IPS-18a (cell line): ENCODE data around the gene FSIP1.
"Not testable (repeated sequence)": the region's sequence is repeated elsewhere in the genome, so short reads cannot be mapped to it uniquely, and the experiment has no call there.

Experiments used
- H3K27ac ChIP-seq: one replicate; pipeline ENCODE4 v1.5.1; 2013; ENCODE audit warnings: low read length
- H3K27me3 ChIP-seq: one replicate; pipeline ENCODE4 v1.6.1; 2013; ENCODE audit warnings: mild to moderate bottlenecking, low read length; ENCODE audit not compliant: control insufficient read depth, insufficient read depth
- H3K36me3 ChIP-seq: one replicate; pipeline ENCODE4 v1.6.1; 2013; ENCODE audit warnings: low read depth, low read length; ENCODE audit not compliant: control insufficient read depth
- H3K4me1 ChIP-seq: one replicate; pipeline ENCODE4 v1.6.1; 2013; ENCODE audit warnings: low read depth, low read length; ENCODE audit not compliant: control insufficient read depth
- H3K4me3 ChIP-seq: one replicate; pipeline ENCODE4 v1.5.1; 2013; ENCODE audit warnings: low read length
- H3K9ac ChIP-seq: one replicate; pipeline ENCODE4 v1.6.1; 2013; ENCODE audit warnings: mild to moderate bottlenecking, low read length, moderate library complexity
- H3K9me3 ChIP-seq: one replicate; pipeline ENCODE4 v1.6.1; 2013; ENCODE audit warnings: low read depth, low read length; ENCODE audit not compliant: control insufficient read depth

FSIP1 gene

GRCh38 chr15:39782441-39783138 is at the start of gene FSIP1:
Gene FSIP1, minus strand, starts transcription at chr15:39782841. Its CDS starts 6,317 bp downstream, at chr15:39776524.
- Histone ChIP-seq H3K4me3 (peak within 1 kb of the TSS; percentile 85), H3K27ac (peak within 1 kb of the TSS; percentile 60)

GRCh38 chr15:39830166-39830565 is 47.5 kb upstream of the FSIP1 start:
- no peaks in the 10 kb centered on the region for H3K9me3 ChIP-seq
- H3K27me3 ChIP-seq, result no peaks in the 10 kb centered on the region
- H3K27ac ChIP-seq, result no peak overlapping the region

More at GRCh38 chr15:39782441-39783138, at the start of gene FSIP1:
- Histone ChIP-seq H3K4me1 (peaks cover 31% of the 10 kb centered on the region), H3K27me3 (no peaks in the 10 kb centered on the region), H3K9me3 (no peaks in the 10 kb centered on the region), H3K9ac (peak within 1 kb of the TSS; percentile 89), H3K36me3 (no peaks in the 10 kb centered on the region)

GRCh38 chr15:39828374-39828931 is 45.8 kb upstream of the FSIP1 start:
- Histone ChIP-seq H3K4me1 (peaks cover 3% of the 10 kb centered on the region), H3K9me3 (peaks cover 4% of the 10 kb centered on the region), H3K4me3 (no peak overlapping the region), H3K27ac (no peak overlapping the region), H3K36me3 (no peaks in the 10 kb centered on the region), H3K27me3 (no peaks in the 10 kb centered on the region), H3K9ac (no peak overlapping the region)

More at GRCh38 chr15:39830166-39830565, 47.5 kb upstream of the FSIP1 start:
- Histone ChIP-seq H3K4me3 (no peak overlapping the region), H3K4me1 (peaks cover 7% of the 10 kb centered on the region), H3K9ac (no peak overlapping the region), H3K36me3 (no peaks in the 10 kb centered on the region)

GRCh38 chr15:39826975-39827374 is 44.3 kb upstream of the FSIP1 start:
- no peak overlapping the region for H3K27ac ChIP-seq
- H3K27me3 ChIP-seq, result no peaks in the 10 kb centered on the region
- H3K36me3 ChIP-seq, result no peaks in the 10 kb centered on the region
- no peak overlapping the region for H3K4me3 ChIP-seq
- H3K4me1 ChIP-seq, result peaks cover 6% of the 10 kb centered on the region
- no peak overlapping the region for H3K9ac ChIP-seq
- H3K9me3 ChIP-seq, result peaks cover 4% of the 10 kb centered on the region

GRCh38 chr15:39823634-39824033 is 41.0 kb upstream of the FSIP1 start:
- peaks cover 14% of the 10 kb centered on the region for H3K4me1 ChIP-seq
- no peak overlapping the region for H3K4me3 ChIP-seq
- H3K9me3 ChIP-seq, result peaks cover 4% of the 10 kb centered on the region
- H3K36me3 ChIP-seq, result no peaks in the 10 kb centered on the region
- no peaks in the 10 kb centered on the region for H3K27me3 ChIP-seq
- no peak overlapping the region for H3K27ac ChIP-seq
- H3K9ac ChIP-seq, result no peak overlapping the region

- no peak overlapping the region for H3K27ac ChIP-seq
- peaks cover 4% of the 10 kb centered on the region for H3K9me3 ChIP-seq
- H3K4me1 ChIP-seq, result peaks cover 27% of the 10 kb centered on the region
- H3K9ac ChIP-seq, result no peak overlapping the region
- no peak overlapping the region for H3K4me3 ChIP-seq
- no peaks in the 10 kb centered on the region for H3K27me3 ChIP-seq
- H3K36me3 ChIP-seq, result no peaks in the 10 kb centered on the region
Measured at GRCh38 chr15:39820050-39820602, 37.5 kb upstream of the FSIP1 start.

- peaks cover 27% of the 10 kb centered on the region for H3K4me1 ChIP-seq
- no peak overlapping the region for H3K27ac ChIP-seq
- H3K4me3 ChIP-seq, result no peak overlapping the region
- peaks cover 3% of the 10 kb centered on the region for H3K9me3 ChIP-seq
- no peak overlapping the region for H3K9ac ChIP-seq
- no peaks in the 10 kb centered on the region for H3K27me3 ChIP-seq
- H3K36me3 ChIP-seq, result no peaks in the 10 kb centered on the region
Measured at GRCh38 chr15:39819533-39819932, 36.9 kb upstream of the FSIP1 start.

GRCh38 chr15:39817892-39818291 is 35.3 kb upstream of the FSIP1 start:
- Histone ChIP-seq H3K9ac (no peak overlapping the region), H3K9me3 (no peaks in the 10 kb centered on the region), H3K36me3 (no peaks in the 10 kb centered on the region), H3K4me1 (peaks cover 27% of the 10 kb centered on the region), H3K27ac (no peak overlapping the region), H3K4me3 (no peak overlapping the region), H3K27me3 (no peaks in the 10 kb centered on the region)

GRCh38 chr15:39814489-39814888 is 31.8 kb upstream of the FSIP1 start:
- peaks cover 25% of the 10 kb centered on the region for H3K4me1 ChIP-seq
- no peaks in the 10 kb centered on the region for H3K27me3 ChIP-seq

GRCh38 chr15:39812651-39813050 is 30.0 kb upstream of the FSIP1 start:
- not testable (repeated sequence) for H3K27me3 ChIP-seq, H3K27ac ChIP-seq, H3K9ac ChIP-seq, H3K4me3 ChIP-seq, H3K9me3 ChIP-seq, H3K36me3 ChIP-seq
- peaks cover 34% of the 10 kb centered on the region for H3K4me1 ChIP-seq

More at GRCh38 chr15:39814489-39814888, 31.8 kb upstream of the FSIP1 start:
- Histone ChIP-seq H3K9ac (no peak overlapping the region), H3K4me3 (no peak overlapping the region), H3K36me3 (no peaks in the 10 kb centered on the region), H3K27ac (no peak overlapping the region), H3K9me3 (no peaks in the 10 kb centered on the region)

GRCh38 chr15:39808909-39809308 is 26.3 kb upstream of the FSIP1 start:
- no peak overlapping the region for H3K9ac ChIP-seq
- H3K27me3 ChIP-seq, result no peaks in the 10 kb centered on the region
- peaks cover 30% of the 10 kb centered on the region for H3K4me1 ChIP-seq
- H3K4me3 ChIP-seq, result peak overlapping the region; percentile 33
- H3K27ac ChIP-seq, result no peak overlapping the region
- peaks cover 15% of the 10 kb centered on the region for H3K36me3 ChIP-seq
- H3K9me3 ChIP-seq, result no peaks in the 10 kb centered on the region

GRCh38 chr15:39807791-39808190 is 25.1 kb upstream of the FSIP1 start:
- Histone ChIP-seq H3K36me3 (peaks cover 16% of the 10 kb centered on the region), H3K9ac (no peak overlapping the region), H3K27me3 (no peaks in the 10 kb centered on the region), H3K4me3 (no peak overlapping the region), H3K9me3 (no peaks in the 10 kb centered on the region), H3K27ac (no peak overlapping the region), H3K4me1 (peaks cover 30% of the 10 kb centered on the region)
